ENCODE measurements around the gene NECAP2.
"Not testable (repeated sequence)": the region's sequence is repeated elsewhere in the genome, so short reads cannot be mapped to it uniquely, and the experiment has no call there.

Gene NECAP2

DNA sequence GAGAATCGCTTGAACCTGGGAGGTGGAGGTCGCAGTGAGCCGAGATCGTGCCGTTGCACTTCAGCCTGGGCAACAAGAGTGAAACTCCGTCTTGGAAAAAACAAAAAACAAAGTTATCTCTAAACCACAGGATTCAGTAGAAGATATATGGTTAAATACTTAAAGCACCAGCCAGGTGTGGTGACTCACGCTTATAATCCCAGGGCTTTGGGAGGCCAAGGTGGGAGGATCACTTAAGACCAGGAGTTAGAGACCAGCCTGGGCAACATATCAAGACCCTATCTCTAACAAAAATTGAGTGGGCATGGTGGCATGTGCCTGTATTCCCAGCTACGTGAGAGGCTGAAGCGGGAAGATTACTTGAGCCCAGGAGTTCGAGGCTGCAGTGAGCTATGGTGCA is 5.6 kb downstream of the NECAP2 start:
- H3K9me3 ChIP-seq (ENCODE audit: control insufficient read depth, low read length): no peaks in the 10 kb centered on the region
- no peak overlapping the region for H3K9ac ChIP-seq (ENCODE audit: low read length)
- H3K4me3 ChIP-seq (ENCODE audit: low read length): no peak overlapping the region
- peaks cover 75% of the 10 kb centered on the region for H3K36me3 ChIP-seq (ENCODE audit: control insufficient read depth, insufficient read depth, low read length, severe bottlenecking)
- no peak for DNase-seq (ENCODE audit: low read depth)
- no peaks in the 10 kb centered on the region for H3K27me3 ChIP-seq (replicated peaks; ENCODE audit: control insufficient read depth, insufficient read depth, low read length)
- peaks cover 10% of the 10 kb centered on the region for H3K4me1 ChIP-seq (ENCODE audit: control insufficient read depth, insufficient read depth, low read length)

DNA sequence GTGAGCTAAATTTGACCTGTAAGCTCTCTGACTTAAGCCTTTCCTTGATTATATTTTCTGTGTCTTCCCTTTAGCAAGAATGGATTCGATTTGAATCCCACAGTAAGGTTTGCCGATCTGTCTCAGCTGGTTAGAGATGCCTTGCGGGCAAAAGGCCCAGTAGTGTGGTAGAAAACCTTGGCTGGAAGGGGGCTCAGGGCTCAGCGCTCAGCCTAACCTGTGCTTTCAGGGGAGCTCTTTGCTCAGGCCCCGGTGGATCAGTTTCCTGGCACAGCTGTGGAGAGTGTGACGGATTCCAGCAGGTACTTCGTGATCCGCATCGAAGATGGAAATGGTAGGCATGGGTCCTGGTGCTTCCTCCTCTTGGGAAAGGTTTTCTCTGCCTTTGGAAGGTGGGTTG is 7.1 kb downstream of the NECAP2 start:
- Histone ChIP-seq H3K36me3 (ENCODE audit: control insufficient read depth, insufficient read depth, low read length, severe bottlenecking) (peaks cover 88% of the 10 kb centered on the region), H3K4me3 (ENCODE audit: low read length) (no peak overlapping the region), H3K9ac (ENCODE audit: low read length) (no peak overlapping the region), H3K27me3 (replicated peaks; ENCODE audit: control insufficient read depth, insufficient read depth, low read length) (no peaks in the 10 kb centered on the region), H3K9me3 (ENCODE audit: control insufficient read depth, low read length) (no peaks in the 10 kb centered on the region), H3K4me1 (ENCODE audit: control insufficient read depth, insufficient read depth, low read length) (peaks cover 4% of the 10 kb centered on the region)
- no peak for DNase-seq (ENCODE audit: low read depth)

DNA sequence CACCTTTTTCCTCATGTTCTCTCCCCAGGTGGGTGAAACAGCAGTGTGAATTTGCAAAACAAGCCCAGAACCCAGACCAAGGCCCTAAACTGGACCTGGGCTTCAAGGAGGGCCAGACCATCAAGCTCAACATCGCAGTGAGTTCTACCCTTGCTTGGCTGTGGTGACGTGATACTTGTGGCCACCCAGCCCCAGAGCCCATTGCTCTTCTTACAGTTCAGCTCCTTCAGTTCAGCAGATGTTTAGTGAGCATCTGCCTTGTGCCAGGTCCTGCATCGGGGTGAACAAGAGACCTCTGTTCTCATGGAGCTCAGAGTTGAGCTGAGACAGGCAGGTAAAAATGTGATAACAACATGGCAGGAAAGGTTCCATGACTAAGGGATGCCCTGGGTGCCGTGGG is 8.5 kb downstream of the NECAP2 start:
- no peaks in the 10 kb centered on the region for H3K4me1 ChIP-seq (ENCODE audit: control insufficient read depth, insufficient read depth, low read length)
- peaks cover 88% of the 10 kb centered on the region for H3K36me3 ChIP-seq (ENCODE audit: control insufficient read depth, insufficient read depth, low read length, severe bottlenecking)
- no peaks in the 10 kb centered on the region for H3K9me3 ChIP-seq (ENCODE audit: control insufficient read depth, low read length)
- H3K9ac ChIP-seq (ENCODE audit: low read length): no peak overlapping the region
- no peak overlapping the region for H3K4me3 ChIP-seq (ENCODE audit: low read length)
- no peak for DNase-seq (ENCODE audit: low read depth)
- H3K27me3 ChIP-seq (replicated peaks; ENCODE audit: control insufficient read depth, insufficient read depth, low read length): no peaks in the 10 kb centered on the region

DNA sequence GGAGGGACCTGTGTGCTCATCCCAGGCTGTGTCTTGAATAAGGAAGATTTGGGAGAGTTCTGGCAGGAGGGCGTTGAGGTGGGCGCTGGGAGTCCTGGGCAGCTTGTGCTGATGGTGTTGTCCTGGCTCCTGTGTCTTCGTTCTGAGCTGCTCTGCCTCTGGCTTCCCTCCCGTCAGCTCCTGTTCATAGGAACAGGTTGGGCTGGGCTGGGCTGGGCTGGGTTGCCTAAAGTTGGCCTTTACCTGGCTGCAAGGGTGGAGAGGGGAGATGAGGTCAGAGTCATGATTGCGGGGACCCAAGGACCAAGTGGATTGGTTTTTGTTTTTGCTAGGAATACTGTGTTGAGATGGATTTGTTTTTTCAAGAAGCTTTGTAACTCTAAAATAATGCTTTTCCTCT is 9.1 kb downstream of the NECAP2 start:
- Histone ChIP-seq H3K4me1 (ENCODE audit: control insufficient read depth, insufficient read depth, low read length) (no peaks in the 10 kb centered on the region), H3K4me3 (ENCODE audit: low read length) (no peak overlapping the region), H3K27me3 (replicated peaks; ENCODE audit: control insufficient read depth, insufficient read depth, low read length) (no peaks in the 10 kb centered on the region), H3K9ac (ENCODE audit: low read length) (no peak overlapping the region), H3K36me3 (ENCODE audit: control insufficient read depth, insufficient read depth, low read length, severe bottlenecking) (peaks cover 87% of the 10 kb centered on the region), H3K9me3 (ENCODE audit: control insufficient read depth, low read length) (no peaks in the 10 kb centered on the region)
- DNase-seq (ENCODE audit: low read depth): no peak

DNA sequence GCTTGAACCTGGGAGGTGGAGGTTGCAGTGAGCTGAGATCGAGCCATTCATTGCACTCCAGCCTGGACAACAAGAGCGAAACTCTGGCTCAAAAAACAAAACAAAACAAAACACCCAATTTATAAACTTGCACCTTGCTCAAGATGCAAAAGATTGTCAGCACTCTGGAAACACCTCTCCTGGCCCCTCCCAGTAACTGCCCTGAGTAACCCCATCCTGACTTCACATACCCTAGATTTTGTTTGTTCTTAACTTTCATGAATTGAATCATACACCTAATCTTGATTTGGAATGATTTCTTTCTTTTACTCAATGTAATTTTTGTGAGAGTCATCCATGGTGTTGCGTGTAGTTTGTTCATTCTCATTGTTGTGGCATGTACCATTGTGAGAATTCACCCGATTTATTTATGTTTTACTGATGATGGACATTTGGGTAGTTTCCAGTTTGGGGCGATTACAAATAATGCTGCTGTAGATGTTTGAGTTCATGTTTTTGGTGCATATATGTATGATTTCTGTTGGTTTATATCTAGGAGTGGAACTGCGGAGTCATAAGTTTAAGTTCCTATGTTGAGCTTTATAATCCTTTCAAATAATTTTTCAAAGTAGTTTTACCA is 10.4 kb downstream of the NECAP2 start:
- Histone ChIP-seq H3K9me3 (ENCODE audit: control insufficient read depth, low read length) (no peaks in the 10 kb centered on the region), H3K36me3 (ENCODE audit: control insufficient read depth, insufficient read depth, low read length, severe bottlenecking) (peaks cover 90% of the 10 kb centered on the region)

DNA sequence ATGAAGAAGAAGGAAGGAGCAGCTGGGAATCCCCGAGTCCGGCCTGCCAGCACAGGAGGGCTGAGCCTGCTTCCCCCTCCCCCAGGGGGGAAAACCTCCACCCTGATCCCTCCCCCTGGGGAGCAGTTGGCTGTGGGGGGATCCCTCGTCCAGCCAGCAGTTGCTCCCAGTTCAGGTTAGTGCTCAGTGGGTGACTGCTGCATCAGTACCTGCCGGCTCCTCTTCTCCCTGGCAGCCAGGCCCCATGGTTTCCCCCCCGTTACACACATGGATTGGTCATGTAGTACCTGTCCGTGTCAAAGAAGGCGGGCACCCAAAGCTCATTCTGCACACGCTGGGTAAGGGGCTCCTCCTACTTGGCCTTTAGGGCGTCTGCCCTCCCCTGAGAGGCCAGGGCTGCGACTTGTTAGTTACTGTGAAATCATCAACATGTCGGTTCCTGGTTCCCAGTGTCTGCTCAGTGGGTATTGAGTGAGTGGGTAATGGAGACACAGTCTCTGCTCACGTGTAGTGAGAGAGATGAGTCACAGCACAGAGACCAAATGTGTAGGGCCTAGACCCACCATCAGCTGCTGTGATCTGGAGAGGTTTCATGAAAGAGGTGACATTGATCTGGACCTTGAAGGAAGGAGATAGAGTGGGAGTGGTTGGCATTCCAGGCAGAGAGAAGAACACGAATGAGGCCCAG is 11.5 kb downstream of the NECAP2 start:
- no peak overlapping the region for H3K9ac ChIP-seq (ENCODE audit: low read length)
- H3K4me3 ChIP-seq (ENCODE audit: low read length): no peak overlapping the region
- DNase-seq (ENCODE audit: low read depth): no peak
- H3K9me3 ChIP-seq (ENCODE audit: control insufficient read depth, low read length): no peaks in the 10 kb centered on the region
- H3K36me3 ChIP-seq (ENCODE audit: control insufficient read depth, insufficient read depth, low read length, severe bottlenecking): peaks cover 93% of the 10 kb centered on the region
- no peaks in the 10 kb centered on the region for H3K27me3 ChIP-seq (replicated peaks; ENCODE audit: control insufficient read depth, insufficient read depth, low read length)
- H3K4me1 ChIP-seq (ENCODE audit: control insufficient read depth, insufficient read depth, low read length): no peaks in the 10 kb centered on the region

More for the DNA sequence above, 10.4 kb downstream of the NECAP2 start:
- Histone ChIP-seq H3K4me1 (ENCODE audit: control insufficient read depth, insufficient read depth, low read length) (no peaks in the 10 kb centered on the region), H3K4me3 (ENCODE audit: low read length) (no peak overlapping the region), H3K9ac (ENCODE audit: low read length) (no peak overlapping the region), H3K27me3 (replicated peaks; ENCODE audit: control insufficient read depth, insufficient read depth, low read length) (no peaks in the 10 kb centered on the region)
- no peak for DNase-seq (ENCODE audit: low read depth)

DNA sequence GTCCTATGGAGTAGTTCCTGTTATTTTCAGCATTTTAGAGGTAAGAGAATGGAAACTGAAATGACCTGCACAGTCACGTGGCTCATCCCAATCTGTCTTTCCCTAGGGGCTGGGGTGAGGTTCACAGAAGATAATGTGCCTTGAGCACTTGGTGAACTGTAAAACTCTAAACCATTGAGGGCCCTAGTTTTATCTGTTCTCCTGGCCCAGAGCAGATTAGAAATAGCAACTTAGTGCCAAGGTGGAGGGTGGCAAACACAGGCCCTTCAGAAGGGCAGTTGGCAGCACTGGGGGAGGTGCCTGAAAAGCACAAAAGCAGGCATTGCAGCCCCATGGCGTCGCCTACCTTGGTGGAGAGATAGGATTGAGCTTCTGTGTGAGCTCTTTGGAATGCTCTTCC is 14.4 kb downstream of the NECAP2 start:
- not testable (repeated sequence) for DNase-seq (ENCODE audit: low read depth); H3K4me1 ChIP-seq (ENCODE audit: control insufficient read depth, insufficient read depth, low read length); H3K4me3 ChIP-seq (ENCODE audit: low read length); H3K27me3 ChIP-seq (replicated peaks; ENCODE audit: control insufficient read depth, insufficient read depth, low read length); H3K9ac ChIP-seq (ENCODE audit: low read length); H3K9me3 ChIP-seq (ENCODE audit: control insufficient read depth, low read length)
- H3K36me3 ChIP-seq (ENCODE audit: control insufficient read depth, insufficient read depth, low read length, severe bottlenecking): peaks cover 92% of the 10 kb centered on the region

DNA sequence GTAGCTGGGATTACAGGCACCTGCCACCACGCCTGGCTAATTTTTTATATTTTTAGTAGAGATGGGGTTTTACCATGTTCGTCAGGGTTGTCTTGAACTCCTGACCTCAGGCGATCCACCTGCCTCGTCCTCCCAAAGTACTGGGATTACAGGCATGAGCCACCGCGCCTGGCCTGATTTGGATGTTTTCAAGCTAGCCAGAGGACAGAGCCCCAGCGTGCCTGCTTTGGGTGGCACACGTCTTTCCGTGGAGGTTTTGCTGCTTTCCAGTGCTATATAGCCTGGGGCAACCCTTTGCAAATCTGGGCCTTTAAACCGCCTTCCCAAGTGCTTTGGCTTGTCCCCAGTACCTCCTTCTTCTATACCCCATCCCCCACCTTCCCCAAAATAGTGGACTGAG is 15.6 kb downstream of the NECAP2 start:
- peaks cover 88% of the 10 kb centered on the region for H3K36me3 ChIP-seq (ENCODE audit: control insufficient read depth, insufficient read depth, low read length, severe bottlenecking)
- H3K27me3 ChIP-seq (replicated peaks; ENCODE audit: control insufficient read depth, insufficient read depth, low read length); H3K9ac ChIP-seq (ENCODE audit: low read length); DNase-seq (ENCODE audit: low read depth); H3K4me3 ChIP-seq (ENCODE audit: low read length); H3K9me3 ChIP-seq (ENCODE audit: control insufficient read depth, low read length); H3K4me1 ChIP-seq (ENCODE audit: control insufficient read depth, insufficient read depth, low read length): not testable (repeated sequence)

DNA sequence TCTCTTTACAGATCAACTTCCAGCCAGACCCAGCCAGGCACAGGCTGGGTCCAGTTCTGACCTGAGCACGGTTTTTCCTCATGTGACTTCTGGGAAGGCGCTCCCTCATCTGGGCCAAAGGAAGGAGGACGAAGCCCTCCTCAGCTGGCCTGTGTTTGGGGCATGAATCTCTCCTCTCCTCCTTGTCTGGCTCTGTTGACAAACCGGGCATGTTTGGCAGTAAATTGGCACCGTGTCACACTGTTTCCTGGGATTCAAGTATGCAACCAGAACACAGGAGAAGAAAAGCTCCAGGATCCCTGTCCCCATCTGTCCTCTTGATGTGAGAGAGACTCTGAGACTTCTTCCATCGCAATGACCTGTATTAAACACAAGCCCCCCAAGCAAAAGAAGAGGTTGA is 18.3 kb downstream of the NECAP2 start:
- Histone ChIP-seq H3K4me1 (ENCODE audit: control insufficient read depth, insufficient read depth, low read length) (no peaks in the 10 kb centered on the region), H3K9me3 (ENCODE audit: control insufficient read depth, low read length) (no peaks in the 10 kb centered on the region), H3K9ac (ENCODE audit: low read length) (no peak overlapping the region), H3K4me3 (ENCODE audit: low read length) (no peak overlapping the region), H3K36me3 (ENCODE audit: control insufficient read depth, insufficient read depth, low read length, severe bottlenecking) (peaks cover 80% of the 10 kb centered on the region), H3K27me3 (replicated peaks; ENCODE audit: control insufficient read depth, insufficient read depth, low read length) (no peaks in the 10 kb centered on the region)
- DNase-seq (ENCODE audit: low read depth): no peak

DNA sequence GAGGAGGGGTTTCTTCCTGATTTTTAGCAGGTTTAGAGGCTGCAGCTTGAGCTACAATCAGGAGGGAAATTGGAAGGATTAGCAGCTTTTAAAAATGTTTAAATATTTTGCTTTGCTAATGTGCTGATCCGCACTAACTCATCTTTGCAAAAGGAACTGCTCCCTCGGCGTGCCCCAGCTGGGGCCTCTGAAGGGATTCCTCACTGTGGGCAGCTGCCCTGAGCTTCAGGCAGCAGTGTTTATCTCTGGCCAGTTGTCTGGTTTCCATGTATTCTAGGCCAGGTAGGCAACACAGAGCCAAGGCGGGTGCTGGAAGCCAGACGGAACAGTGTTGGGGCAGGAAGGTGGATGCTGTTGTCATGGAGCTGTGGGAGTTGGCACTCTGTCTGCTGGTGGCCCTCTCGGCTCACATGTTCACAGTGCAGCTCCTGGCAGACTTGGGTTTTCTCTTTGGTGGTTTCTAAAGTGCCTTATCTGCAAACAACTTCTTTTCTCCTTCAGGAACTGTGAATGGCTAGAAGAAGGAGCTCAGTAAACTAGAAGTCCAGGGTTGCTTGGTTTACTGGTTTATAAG is 18.9 kb downstream of the NECAP2 start:
- Histone ChIP-seq H3K36me3 (ENCODE audit: control insufficient read depth, insufficient read depth, low read length, severe bottlenecking) (peaks cover 79% of the 10 kb centered on the region), H3K27me3 (replicated peaks; ENCODE audit: control insufficient read depth, insufficient read depth, low read length) (no peaks in the 10 kb centered on the region)
- DNase-seq (ENCODE audit: low read depth): no peak

DNA sequence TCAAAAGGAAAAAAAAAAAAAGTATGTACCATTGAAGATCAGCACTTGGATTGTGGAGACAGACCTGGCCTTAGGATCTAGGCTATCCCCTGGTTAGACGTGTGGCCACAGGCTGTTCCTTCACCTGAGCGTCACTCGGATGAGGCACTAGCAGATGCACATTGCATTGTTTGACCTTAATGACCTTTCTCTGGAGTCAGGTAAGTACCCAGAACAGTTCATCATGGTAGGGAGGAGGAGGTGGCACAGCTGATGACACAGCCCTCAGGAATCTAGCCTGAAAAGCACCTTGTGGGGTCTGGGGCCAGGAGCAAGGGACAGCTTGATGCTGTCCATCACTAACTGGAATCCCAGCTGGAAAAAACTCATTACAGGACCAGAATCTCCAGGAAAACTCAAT is 21.2 kb downstream of the NECAP2 start:
- no peak overlapping the region for H3K4me3 ChIP-seq (ENCODE audit: low read length)
- no peaks in the 10 kb centered on the region for H3K4me1 ChIP-seq (ENCODE audit: control insufficient read depth, insufficient read depth, low read length)
- H3K27me3 ChIP-seq (replicated peaks; ENCODE audit: control insufficient read depth, insufficient read depth, low read length): no peaks in the 10 kb centered on the region
- H3K36me3 ChIP-seq (ENCODE audit: control insufficient read depth, insufficient read depth, low read length, severe bottlenecking): peaks cover 63% of the 10 kb centered on the region
- no peak for DNase-seq (ENCODE audit: low read depth)
- no peaks in the 10 kb centered on the region for H3K9me3 ChIP-seq (ENCODE audit: control insufficient read depth, low read length)
- H3K9ac ChIP-seq (ENCODE audit: low read length): no peak overlapping the region

More for the DNA sequence above, 18.9 kb downstream of the NECAP2 start:
- H3K4me1 ChIP-seq (ENCODE audit: control insufficient read depth, insufficient read depth, low read length): no peaks in the 10 kb centered on the region
- no peak overlapping the region for H3K9ac ChIP-seq (ENCODE audit: low read length)
- H3K9me3 ChIP-seq (ENCODE audit: control insufficient read depth, low read length): no peaks in the 10 kb centered on the region
- no peak overlapping the region for H3K4me3 ChIP-seq (ENCODE audit: low read length)

All from adipocyte (in vitro differentiated cells).